CD14-positive monocyte (primary cell): ENCODE data around the gene GSTK1. TPM values are rescaled to one million over a fixed set of nuclear protein-coding genes. Genes with fewer than 3 reads are reported as not detected.

Experiments
- DNase-seq, 3 donors: peaks; one replicate each; pipeline ENCODE4 v3.0.0-alpha.2; 2011 to 2022
- H2AFZ ChIP-seq: 2 replicates; pipeline ENCODE4 v1.6.0; 2012; ENCODE audit warnings: mild to moderate bottlenecking, low read depth, low read length, inconsistent platforms; ENCODE audit not compliant: insufficient read depth, poor library complexity, severe bottlenecking
- H3K27ac ChIP-seq, 2 donors: 1 replicate in 1 of 2; 2 replicates in 1 of 2; pipeline ENCODE4 v1.5.1; 2012 to 2013; ENCODE audit warnings: low read length in 2 of 2, control low read depth in 1 of 2, inconsistent platforms in 1 of 2, low read depth in 1 of 2, mild to moderate bottlenecking in 1 of 2
- H3K27me3 ChIP-seq, 2 donors: one replicate each; pipeline versions ENCODE4 v1.6.0 to v1.6.1; 2011 to 2013; ENCODE audit warnings: low read length in 2 of 2; ENCODE audit not compliant: control insufficient read depth in 2 of 2, insufficient read depth in 2 of 2
- H3K36me3 ChIP-seq, 2 donors: replicated peaks in 1 of 2; 1 replicate in 1 of 2; 2 replicates in 1 of 2; pipeline versions ENCODE4 v1.5.1 to v1.6.1; 2012 to 2013; ENCODE audit warnings: low read length in 2 of 2, control low read depth in 1 of 2, inconsistent platforms in 1 of 2, mild to moderate bottlenecking in 1 of 2; ENCODE audit not compliant: insufficient read depth in 2 of 2, control insufficient read depth in 1 of 2
- H3K4me1 ChIP-seq, 2 donors: 1 replicate in 1 of 2; 2 replicates in 1 of 2; pipeline versions ENCODE4 v1.5.1 to v1.6.1; 2012 to 2013; ENCODE audit warnings: low read length in 2 of 2, control low read depth in 1 of 2, inconsistent platforms in 1 of 2, mild to moderate bottlenecking in 1 of 2, moderate library complexity in 1 of 2; ENCODE audit not compliant: insufficient read depth in 2 of 2, control insufficient read depth in 1 of 2
- H3K4me2 ChIP-seq: replicated peaks from 2 replicates; pipeline ENCODE3; 2012; ENCODE audit warnings: low read length, moderate library complexity, mild to moderate bottlenecking; ENCODE audit not compliant: poor library complexity, severe bottlenecking; ENCODE audit errors: extremely low read depth
- H3K4me3 ChIP-seq, 3 experiments: fragments of 200-600 bp in 1 of 3; sonication (generic) in 1 of 3; replicated peaks in 1 of 3; 1 replicate in 2 of 3; 2 replicates in 1 of 3; pipeline ENCODE4 v1.5.1; 2011 to 2013; ENCODE audit warnings: low read length in 3 of 3, mild to moderate bottlenecking in 3 of 3, control low read depth in 2 of 3, low read depth in 2 of 3, inconsistent platforms in 1 of 3, moderate library complexity in 1 of 3
- H3K79me2 ChIP-seq: 2 replicates; pipeline ENCODE4 v1.6.0; 2012; ENCODE audit warnings: mild to moderate bottlenecking, control low read depth, inconsistent platforms, low read length, moderate library complexity; ENCODE audit not compliant: insufficient read depth
- H3K9ac ChIP-seq: 2 replicates; pipeline ENCODE4 v1.6.0; 2017; ENCODE audit warnings: low read length, mild to moderate bottlenecking; ENCODE audit not compliant: insufficient read depth, poor library complexity, severe bottlenecking
- H3K9me3 ChIP-seq, 2 donors: replicated peaks in 1 of 2; 1 replicate in 1 of 2; 2 replicates in 1 of 2; pipeline versions ENCODE4 v1.5.1 to v1.6.1; 2012 to 2013; ENCODE audit warnings: low read length in 2 of 2, control low read depth in 1 of 2; ENCODE audit not compliant: control insufficient read depth in 1 of 2, insufficient read depth in 1 of 2
- H4K20me1 ChIP-seq: 2 replicates; pipeline ENCODE4 v1.6.0; 2012; ENCODE audit warnings: mild to moderate bottlenecking, low read length, control low read depth, moderate library complexity; ENCODE audit not compliant: insufficient read depth
- H3K27ac Mint-ChIP-seq, 7 donors: one replicate each; pipeline ENCODE4 v1.8.0; 2020; ENCODE audit warnings: mild to moderate bottlenecking in 7 of 7, mixed read lengths in 7 of 7, moderate library complexity in 6 of 7, inconsistent platforms in 2 of 7
- H3K27me3 Mint-ChIP-seq, 3 donors: one replicate each; pipeline ENCODE4 v1.8.0; 2021 to 2022; ENCODE audit warnings: low read depth in 3 of 3, mild to moderate bottlenecking in 3 of 3, mixed read lengths in 3 of 3, moderate library complexity in 3 of 3, inconsistent platforms in 1 of 3
- H3K36me3 Mint-ChIP-seq, 2 donors: one replicate each; pipeline ENCODE4 v1.8.0; 2020; ENCODE audit warnings: mixed read lengths in 2 of 2, inconsistent platforms in 1 of 2, mild to moderate bottlenecking in 1 of 2
- H3K4me1 Mint-ChIP-seq: one replicate; pipeline ENCODE4 v1.8.0; 2020; ENCODE audit warnings: mild to moderate bottlenecking, mixed read lengths
- H3K4me3 Mint-ChIP-seq, 2 donors: one replicate each; pipeline ENCODE4 v1.8.0; 2020; ENCODE audit warnings: mild to moderate bottlenecking in 2 of 2, mixed read lengths in 2 of 2, moderate library complexity in 1 of 2
- H3K9me3 Mint-ChIP-seq, 7 donors: one replicate each; pipeline ENCODE4 v1.8.0; 2020 to 2022; ENCODE audit warnings: mixed read lengths in 7 of 7, mild to moderate bottlenecking in 6 of 7, moderate library complexity in 6 of 7, inconsistent platforms in 2 of 7
- CTCF ChIP-seq: fragments of 200-600 bp; IDR thresholded peaks from one replicate; pipeline ENCODE4 v1.8.0; 2022; ENCODE audit warnings: antibody characterized with exemption, mild to moderate bottlenecking
- WGBS: methylation state at CpG from one replicate; pipeline ENCODE4 v1.1.5; 2013; ENCODE audit warnings: missing lambda C conversion rate; ENCODE audit not compliant: insufficient coverage; 5-methylcytosine and 5-hydroxymethylcytosine counted together
- intact Hi-C, 2 donors: fragments of 100-400 bp; cut with micrococcal nuclease; formaldehyde crosslinking; loops; one replicate each; pipeline versions ENCODE4 v1.15.0 to v1.15.1; 2023
- polyA plus RNA-seq, 3 donors: library from polyadenylated mRNA; depleted of rRNA in 1 of 3; unstranded in 2 of 3; stranded (reverse) in 1 of 3; fragments of 300-500 nt in 2 of 3; fragments of >200 nt in 1 of 3; fragmentation: Illumina TruSeq in 2 of 3; gene quantifications; 1 replicate in 2 of 3; 2 replicates in 1 of 3; pipeline ENCODE4 v1.2.3, GENCODE V29; 2012 to 2021

The GSTK1 gene
- polyA plus RNA-seq, 3 donors, result 413 to 547 (median 427) TPM

GRCh38 chr7:143315776-143316175 lies 52.5 kb downstream of the GSTK1 start, which contains the start of gene CLCN1:
TSS of gene CLCN1 (plus strand) at chr7:143316111. CDS start at chr7:143316213, 102 bp downstream.
- WGBS, result 100% methylated on average over 2 of the region's 5 CpGs
- Mint-ChIP-seq H3K4me3 (peak within 1 kb of the TSS in 1 of 2 donors; percentile 84), H3K27me3 (peaks cover 0 to 5% (median 1%) of the 10 kb centered on the region in 3 donors), H3K4me1 (peaks cover 53% of the 10 kb centered on the region), H3K27ac (peak within 1 kb of the TSS; percentile 71 to 86 (median 78)), H3K9me3 (peaks cover 0 to under 1% (median 0%) of the 10 kb centered on the region in 7 donors), H3K36me3 (no peaks in the 10 kb centered on the region)
- H2AFZ ChIP-seq, result peak within 1 kb of the TSS; percentile 25
- peak within 1 kb of the TSS; percentile 48 for H3K4me2 ChIP-seq
- H3K27me3 ChIP-seq, result no peaks in the 10 kb centered on the region
- no peaks in the 10 kb centered on the region for H3K9me3 ChIP-seq
- no peaks in the 10 kb centered on the region for H3K79me2 ChIP-seq
- no peak within 1 kb of the TSS for H3K9ac ChIP-seq
- H3K4me1 ChIP-seq, result peaks cover 46 to 47% of the 10 kb centered on the region in 2 donors
- no peaks in the 10 kb centered on the region for H4K20me1 ChIP-seq
- peak in 1 of 3 donors; percentile 27 for DNase-seq
- peak within 1 kb of the TSS in 1 of 3 experiments; percentile 41 for H3K4me3 ChIP-seq
- no peak for TF ChIP-seq CTCF
- peak within 1 kb of the TSS; percentile 12 to 61 for H3K27ac ChIP-seq
- intact Hi-C loops, result loop anchor here in 1 of 2 donors (10.0 kb wide), 1 partner anchor 89 kb away; the partner anchor contains the start of gene EPHA1
- no peaks in the 10 kb centered on the region for H3K36me3 ChIP-seq

GRCh38 chr7:143316492-143316891 lies 53.3 kb downstream of the GSTK1 start:
- Histone ChIP-seq H3K4me2 (no peak overlapping the region), H3K9me3 (no peaks in the 10 kb centered on the region), H3K27me3 (no peaks in the 10 kb centered on the region), H4K20me1 (no peaks in the 10 kb centered on the region), H3K4me3 (no peak overlapping the region), H3K4me1 (peaks cover 42 to 48% of the 10 kb centered on the region in 2 donors), H3K79me2 (no peaks in the 10 kb centered on the region), H3K36me3 (no peaks in the 10 kb centered on the region), H3K27ac (no peak overlapping the region), H3K9ac (no peak overlapping the region), H2AFZ (peak overlapping the region; percentile 25)
- intact Hi-C loops, result loop anchor here in 1 of 2 donors (10.0 kb wide), 1 partner anchor 88 kb away; the partner anchor contains the start of gene EPHA1
- DNase-seq, result peak; percentile 20 to 31 (median 29)
- H3K36me3 Mint-ChIP-seq, result no peaks in the 10 kb centered on the region
- WGBS, result 10% methylated on average over 2 of the region's 4 CpGs
- H3K4me3 Mint-ChIP-seq, result peak overlapping the region in 1 of 2 donors; percentile 19
- peaks cover 0 to 7% (median 1%) of the 10 kb centered on the region in 3 donors for H3K27me3 Mint-ChIP-seq
- no peak for TF ChIP-seq CTCF
- peaks cover 52% of the 10 kb centered on the region for H3K4me1 Mint-ChIP-seq
- H3K9me3 Mint-ChIP-seq, result no peaks in the 10 kb centered on the region
- H3K27ac Mint-ChIP-seq, result no peak overlapping the region
